Stomach (tissue), 4 donors: ENCODE data around the gene HIBCH.

Experiments
- EP300 ChIP-seq: sonication (generic); formaldehyde crosslinking; IDR thresholded peaks from one replicate; pipeline ENCODE4 v1.6.1; 2017; ENCODE audit warnings: antibody characterized with exemption
- POLR2AphosphoS5 ChIP-seq, 3 donors: sonication (generic); formaldehyde crosslinking; IDR thresholded peaks; one replicate each; pipeline ENCODE4 v1.6.1; 2016; ENCODE audit warnings: antibody characterized with exemption in 3 of 3
- TF ChIP-seq, protein P1 (sequence below), 7 experiments: fragments of 450-650 bp in 4 of 7; fragments of 200-600 bp in 3 of 7; sonication (generic) in 3 of 7; IDR thresholded peaks; one replicate each; pipeline ENCODE4 v1.5.1; 2016 to 2019; ENCODE audit warnings: antibody characterized with exemption in 7 of 7, control low read depth in 2 of 7, mild to moderate bottlenecking in 1 of 7

DNA sequence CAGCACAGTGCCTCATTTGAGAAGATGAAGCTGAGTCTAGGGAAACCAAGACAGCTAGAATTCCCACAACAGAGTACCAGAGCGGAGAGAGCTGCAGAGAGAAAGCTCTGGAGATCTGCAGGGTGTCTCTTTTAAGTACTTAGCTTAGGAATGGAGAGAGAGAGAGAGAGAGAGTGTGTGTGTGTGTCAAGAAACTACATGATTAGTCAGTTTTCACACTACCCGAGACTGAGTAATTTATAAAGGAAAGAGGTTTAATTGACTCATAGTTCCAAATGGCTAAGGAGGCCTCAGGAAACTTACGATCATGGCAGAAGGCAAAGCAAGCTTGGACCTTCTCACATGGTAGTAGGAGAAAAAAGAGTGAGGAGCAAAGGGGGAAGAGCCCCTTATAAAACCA lies 64.0 kb downstream of the HIBCH start:
- TF ChIP-seq POLR2AphosphoS5 (IDR thresholded peaks at IDR 0.05): no peak
- TF ChIP-seq, protein P1, sequence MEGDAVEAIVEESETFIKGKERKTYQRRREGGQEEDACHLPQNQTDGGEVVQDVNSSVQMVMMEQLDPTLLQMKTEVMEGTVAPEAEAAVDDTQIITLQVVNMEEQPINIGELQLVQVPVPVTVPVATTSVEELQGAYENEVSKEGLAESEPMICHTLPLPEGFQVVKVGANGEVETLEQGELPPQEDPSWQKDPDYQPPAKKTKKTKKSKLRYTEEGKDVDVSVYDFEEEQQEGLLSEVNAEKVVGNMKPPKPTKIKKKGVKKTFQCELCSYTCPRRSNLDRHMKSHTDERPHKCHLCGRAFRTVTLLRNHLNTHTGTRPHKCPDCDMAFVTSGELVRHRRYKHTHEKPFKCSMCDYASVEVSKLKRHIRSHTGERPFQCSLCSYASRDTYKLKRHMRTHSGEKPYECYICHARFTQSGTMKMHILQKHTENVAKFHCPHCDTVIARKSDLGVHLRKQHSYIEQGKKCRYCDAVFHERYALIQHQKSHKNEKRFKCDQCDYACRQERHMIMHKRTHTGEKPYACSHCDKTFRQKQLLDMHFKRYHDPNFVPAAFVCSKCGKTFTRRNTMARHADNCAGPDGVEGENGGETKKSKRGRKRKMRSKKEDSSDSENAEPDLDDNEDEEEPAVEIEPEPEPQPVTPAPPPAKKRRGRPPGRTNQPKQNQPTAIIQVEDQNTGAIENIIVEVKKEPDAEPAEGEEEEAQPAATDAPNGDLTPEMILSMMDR (IDR thresholded peaks at IDR 0.05): no peak
- TF ChIP-seq EP300: no peak
